GDM1 (cell line): ENCODE measurements around the gene PTCD3.

Source experiments
- DNase-seq: peaks from one replicate; lab custom pipeline; 2025; lab: John Stamatoyannopoulos, UW

Gene PTCD3

DNA sequence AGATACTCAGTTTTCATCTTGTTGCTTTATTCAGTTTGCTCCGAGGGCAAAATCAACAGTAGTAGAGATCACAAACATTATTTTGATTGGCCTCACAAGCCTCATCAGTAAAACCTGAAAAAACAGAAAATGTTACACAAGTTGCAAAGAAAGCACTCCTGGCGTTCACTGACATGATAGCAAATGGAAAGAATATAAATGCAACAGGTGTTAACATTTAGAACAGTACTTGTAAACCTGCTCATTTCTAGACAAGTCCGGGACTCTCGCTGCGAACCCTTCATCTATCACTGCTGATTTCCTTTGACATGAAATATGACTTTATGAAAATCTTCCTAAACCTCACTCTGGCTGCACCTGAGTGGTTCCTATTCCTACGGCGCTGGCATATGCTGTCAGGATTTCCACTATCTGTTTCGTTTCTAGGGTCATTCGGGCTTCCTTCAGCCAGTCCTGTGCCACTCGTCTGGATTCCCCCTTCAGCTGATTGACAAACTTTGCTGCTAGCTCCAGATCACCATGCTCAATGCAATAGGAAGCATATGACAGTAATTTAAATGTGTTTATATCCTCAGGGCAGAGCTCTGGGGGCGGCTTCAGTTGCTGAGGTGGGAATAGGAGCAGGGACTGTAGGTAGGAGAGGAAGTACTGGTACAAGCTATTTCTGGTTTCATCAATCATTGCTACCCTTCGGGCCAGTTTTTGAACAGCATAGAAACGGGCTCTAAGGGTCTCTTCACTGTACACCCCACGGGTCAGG, 38.1 kb downstream of the PTCD3 start:
- DNase-seq, result no peak

- no peak for DNase-seq
Measured at GRCh38 chr2:86147793-86148192, 41.8 kb downstream of the PTCD3 start.

DNA sequence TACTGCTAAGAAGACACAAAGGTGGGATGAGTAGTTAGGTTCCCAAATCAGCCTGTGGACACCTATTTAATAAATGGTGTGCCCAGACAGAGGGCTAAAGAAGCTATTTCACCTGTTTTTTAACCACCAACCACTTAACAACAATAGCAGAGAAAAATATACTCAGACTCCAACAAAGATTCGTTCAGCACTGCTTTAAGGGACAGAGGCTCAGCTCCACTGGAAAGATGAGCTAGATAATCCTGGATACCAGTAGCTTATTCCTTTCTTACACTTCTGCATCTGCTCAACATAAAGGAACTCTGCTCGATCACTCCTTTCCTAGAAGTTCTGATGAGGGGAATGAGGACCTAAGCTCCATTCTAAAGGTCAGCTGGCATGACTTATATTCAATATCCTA, 44.5 kb downstream of the PTCD3 start:
- DNase-seq, result no peak

GRCh38 chr2:86157009-86157556, 51.0 kb downstream of the PTCD3 start:
- no peak for DNase-seq

DNA sequence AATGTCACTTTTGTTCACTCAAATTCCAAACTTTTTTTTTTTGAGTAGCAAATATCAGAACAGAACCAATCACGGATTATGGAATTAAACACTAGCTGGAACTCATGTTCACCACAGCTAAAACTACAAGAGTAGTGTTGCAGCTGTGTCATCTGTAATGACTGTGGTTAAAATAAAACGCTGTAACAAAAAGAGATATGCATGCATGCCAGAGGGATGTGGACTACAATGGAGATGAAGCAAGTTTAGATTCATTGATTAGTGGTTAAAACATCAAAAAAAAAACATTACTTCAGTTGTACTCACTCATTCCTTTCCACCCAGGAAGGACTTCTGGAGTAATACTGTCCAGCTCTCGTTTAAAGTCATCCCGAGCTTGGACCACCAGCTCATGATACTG, 52.3 kb downstream of the PTCD3 start:
- no peak for DNase-seq

- DNase-seq, result no peak
Measured at GRCh38 chr2:86160156-86160952, 54.3 kb downstream of the PTCD3 start.

GRCh38 chr2:86170449-86170848, 64.4 kb downstream of the PTCD3 start:
- DNase-seq, result no peak

DNA sequence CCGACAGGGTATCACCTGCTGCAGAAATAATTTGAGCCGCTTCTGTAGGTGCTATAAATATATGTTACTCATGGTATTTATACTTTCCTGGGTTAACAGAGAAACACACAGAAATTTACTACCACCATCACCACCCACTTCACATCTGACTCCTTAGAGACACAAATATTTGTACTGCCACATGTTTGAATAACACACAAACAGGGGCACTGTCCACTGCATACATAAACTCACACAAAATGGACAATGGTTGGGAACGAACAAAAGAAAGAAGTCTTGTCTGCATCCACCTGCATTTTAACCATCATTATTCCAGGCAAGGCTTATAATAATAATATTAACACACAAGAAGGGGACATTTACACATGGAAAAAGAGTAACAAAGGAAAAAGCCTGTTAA, 65.3 kb downstream of the PTCD3 start:
- no peak for DNase-seq

- DNase-seq, result no peak
Measured at GRCh38 chr2:86172610-86173009, 66.6 kb downstream of the PTCD3 start.

DNA sequence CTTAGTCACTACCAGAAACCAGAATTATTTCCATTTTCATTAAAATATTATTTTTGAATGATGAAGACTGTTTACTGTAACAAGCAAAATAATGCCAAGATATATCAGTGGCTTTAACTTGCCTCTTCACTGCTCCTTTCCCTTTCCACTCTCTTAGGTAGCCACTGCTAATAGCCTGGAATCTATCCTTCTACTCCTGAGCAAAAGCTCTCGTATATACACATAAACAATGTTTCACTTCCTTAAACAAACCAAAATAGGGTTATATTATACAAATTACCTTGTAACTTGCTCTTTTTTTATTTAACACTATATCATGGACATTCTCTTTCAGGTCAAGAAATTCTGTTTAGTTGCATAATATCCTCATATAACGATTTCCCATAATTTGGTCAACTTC, 68.4 kb downstream of the PTCD3 start:
- no peak for DNase-seq

GRCh38 chr2:86175828-86176227, 69.8 kb downstream of the PTCD3 start:
- DNase-seq, result no peak

DNA sequence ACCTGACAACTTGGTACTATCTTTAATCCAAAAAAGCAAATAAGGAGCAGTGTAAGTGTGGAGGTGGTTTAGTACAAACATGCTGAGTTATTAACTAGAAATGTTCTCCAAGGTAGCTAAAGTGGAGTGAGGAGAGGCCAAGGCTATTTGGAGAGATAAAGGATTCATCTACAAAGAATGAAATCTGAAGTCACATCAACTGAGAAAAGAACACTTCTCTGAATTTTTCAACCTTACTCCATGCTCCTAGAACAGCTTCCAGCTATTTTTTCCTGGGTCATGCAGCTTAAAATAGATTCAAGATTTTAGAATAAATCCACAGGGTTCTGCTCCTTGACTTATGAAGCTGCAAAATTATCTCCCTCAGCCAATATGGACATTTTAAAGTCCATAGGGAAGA, 70.6 kb downstream of the PTCD3 start:
- DNase-seq, result no peak

DNA sequence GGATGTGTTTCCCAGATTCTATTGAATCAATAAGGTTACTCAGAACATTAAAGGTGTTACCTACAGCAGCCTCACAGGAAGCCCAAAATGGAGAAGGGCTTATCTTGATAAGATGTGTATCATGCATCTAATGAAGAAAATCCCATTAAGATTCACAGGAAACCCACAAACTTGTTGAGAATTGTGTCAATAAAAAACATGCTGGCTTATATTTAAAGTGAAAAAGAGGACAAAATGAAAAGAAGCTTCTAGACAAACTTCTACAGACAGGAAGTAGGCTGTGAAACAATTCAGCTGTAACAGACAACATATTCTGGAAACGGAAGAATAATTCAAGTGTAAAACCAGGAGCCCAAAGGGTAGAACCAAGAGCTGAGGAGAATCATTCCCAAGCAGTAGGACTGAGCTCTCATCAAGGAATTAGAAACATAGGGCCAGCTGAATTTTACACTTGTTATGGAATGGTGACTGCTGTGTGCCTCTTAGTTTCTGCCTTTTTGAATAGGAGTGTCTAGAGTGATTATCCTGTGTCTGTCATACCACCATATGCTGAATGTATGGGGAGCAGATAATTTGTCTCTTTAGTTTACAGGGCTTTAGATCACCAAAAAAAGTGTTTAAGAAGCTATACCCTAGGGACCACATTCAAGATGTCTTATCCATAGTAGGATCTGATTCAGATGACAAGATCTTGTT, 79.6 kb downstream of the PTCD3 start:
- DNase-seq, result no peak

GRCh38 chr2:86186431-86186830, 80.4 kb downstream of the PTCD3 start:
- no peak for DNase-seq

DNA sequence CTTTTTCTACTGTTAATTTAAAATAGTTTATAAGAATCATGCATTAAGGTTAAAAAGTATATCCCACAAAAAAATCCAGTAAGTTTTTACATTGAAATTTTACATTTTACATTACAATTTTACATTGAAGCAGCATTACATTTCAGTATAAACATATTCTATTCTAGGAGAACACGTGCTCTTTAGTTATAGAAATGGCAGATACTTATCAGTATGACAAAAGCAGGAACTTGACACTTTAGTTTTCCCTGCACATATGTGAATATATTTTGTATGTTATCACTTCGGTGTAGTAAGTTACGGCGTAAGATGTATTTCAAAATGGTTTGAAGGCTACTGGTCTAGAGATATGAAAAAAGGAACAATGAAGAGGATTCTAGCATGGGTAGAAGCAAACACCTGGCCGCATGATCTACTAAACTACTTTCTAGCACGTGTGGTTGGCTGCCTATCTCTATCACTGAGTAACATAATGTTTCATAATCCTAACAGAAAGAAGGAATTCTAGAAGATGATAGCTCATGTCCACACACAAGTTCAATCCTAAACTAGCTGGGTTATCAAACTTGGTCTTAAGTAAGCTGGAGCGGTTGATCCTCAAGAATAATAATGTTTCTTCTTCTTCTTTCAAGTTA, 83.9 kb downstream of the PTCD3 start:
- DNase-seq, result no peak
